HG02642 (cell line): Measurements from ENCODE around the gene CDCP1.

Experiments
- ATAC-seq: cut with Tn5 transposase; IDR thresholded peaks from one replicate; pipeline ENCODE4 v1.9.1; 2021; ENCODE audit warnings: mild to moderate bottlenecking; ENCODE audit not compliant: unreplicated experiment, poor library complexity

The CDCP1 gene

DNA sequence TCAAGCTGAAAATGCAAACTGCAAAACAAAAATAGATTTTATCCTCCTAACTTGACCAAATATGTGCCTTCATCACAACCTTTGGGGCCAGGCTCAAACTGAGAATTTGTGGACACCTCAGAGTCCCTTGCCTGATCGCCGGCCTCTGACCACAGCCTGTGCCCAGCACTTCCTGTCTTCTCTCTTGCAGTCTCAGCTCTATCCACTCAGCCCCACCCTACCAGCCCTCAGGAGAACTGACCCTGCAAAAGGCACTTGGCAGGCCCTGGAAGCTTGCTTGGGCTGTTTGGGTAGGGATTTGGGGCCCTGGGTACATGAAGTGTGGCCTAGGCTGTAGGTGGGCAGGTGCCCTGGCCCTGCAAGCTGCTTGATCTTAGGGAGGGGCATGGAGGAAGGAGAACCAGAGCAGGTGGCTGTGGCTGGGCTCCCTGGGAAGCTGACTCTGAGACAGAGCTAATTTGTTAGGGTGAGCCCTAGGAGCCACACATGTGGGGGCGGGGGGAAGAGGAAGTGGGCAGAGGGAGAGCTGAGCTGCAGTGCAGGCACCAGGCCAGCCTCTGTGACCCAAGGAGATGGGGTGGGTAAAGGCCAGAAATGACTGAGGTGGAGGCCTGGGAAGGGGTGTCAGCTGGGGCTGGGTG is 111.4 kb downstream of the CDCP1 start:
- peak; percentile 35 for ATAC-seq

- no peak for ATAC-seq
These were observed 112.4 kb downstream of the CDCP1 start for GRCh38 chr3:45033791-45034190.
